HG03139 (cell line): ENCODE results near the gene UBL3.

Experiments used
- ATAC-seq: cut with Tn5 transposase; IDR thresholded peaks from one replicate; pipeline ENCODE4 v1.9.1; 2021; ENCODE audit not compliant: unreplicated experiment

UBL3 gene

DNA sequence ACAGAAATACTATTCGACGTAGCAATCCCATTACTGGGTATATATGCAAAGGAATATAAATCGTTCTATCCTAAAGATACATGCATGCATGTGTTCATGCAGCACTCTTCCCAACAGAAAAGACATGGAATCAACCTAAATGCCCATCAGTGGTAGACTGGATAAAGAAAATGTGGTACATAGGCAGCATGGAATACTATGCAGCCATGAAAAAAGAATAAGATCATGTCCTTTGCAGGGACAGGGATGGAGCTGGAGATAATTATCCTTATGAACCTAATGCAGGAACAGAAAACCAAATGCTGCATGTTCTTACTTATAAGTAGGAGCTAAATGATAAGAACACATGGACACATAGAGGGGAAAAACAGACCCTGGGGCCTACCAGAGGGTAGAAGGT is 89.3 kb downstream of the UBL3 start:
- ATAC-seq: no peak

- no peak for ATAC-seq
Observed at GRCh38 chr13:29760544-29760943, 89.9 kb downstream of the UBL3 start.

GRCh38 chr13:29758531-29759114 is 91.8 kb downstream of the UBL3 start:
- ATAC-seq: peak; percentile 74

- no peak for ATAC-seq
Observed at GRCh38 chr13:29756506-29756905, 93.9 kb downstream of the UBL3 start.

GRCh38 chr13:29754473-29754806 is 96.0 kb downstream of the UBL3 start:
- no peak for ATAC-seq

GRCh38 chr13:29753618-29754472 is 96.6 kb downstream of the UBL3 start:
- no peak for ATAC-seq

DNA sequence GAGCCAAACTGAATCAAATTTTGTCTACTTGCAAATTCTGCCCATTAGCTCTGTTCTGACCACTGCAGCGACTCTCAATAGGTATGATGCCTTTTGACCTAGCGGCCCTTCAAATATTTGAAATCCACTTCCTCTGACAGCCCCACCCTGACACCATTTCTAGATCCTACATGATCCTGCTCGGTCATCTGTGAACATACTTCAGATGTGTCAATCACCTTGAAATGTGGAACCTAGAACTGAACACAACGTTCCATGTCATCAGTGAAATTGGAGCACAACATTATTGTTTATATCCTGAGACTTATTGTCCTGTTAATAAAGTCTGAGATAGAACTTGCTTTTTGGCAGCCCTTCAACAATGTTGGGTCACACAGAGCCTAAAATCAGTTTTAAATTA is 98.2 kb downstream of the UBL3 start:
- no peak for ATAC-seq

- no peak for ATAC-seq
Observed at GRCh38 chr13:29750183-29750530, 100.3 kb downstream of the UBL3 start.

GRCh38 chr13:29749401-29750182 is 100.8 kb downstream of the UBL3 start:
- ATAC-seq: no peak

DNA sequence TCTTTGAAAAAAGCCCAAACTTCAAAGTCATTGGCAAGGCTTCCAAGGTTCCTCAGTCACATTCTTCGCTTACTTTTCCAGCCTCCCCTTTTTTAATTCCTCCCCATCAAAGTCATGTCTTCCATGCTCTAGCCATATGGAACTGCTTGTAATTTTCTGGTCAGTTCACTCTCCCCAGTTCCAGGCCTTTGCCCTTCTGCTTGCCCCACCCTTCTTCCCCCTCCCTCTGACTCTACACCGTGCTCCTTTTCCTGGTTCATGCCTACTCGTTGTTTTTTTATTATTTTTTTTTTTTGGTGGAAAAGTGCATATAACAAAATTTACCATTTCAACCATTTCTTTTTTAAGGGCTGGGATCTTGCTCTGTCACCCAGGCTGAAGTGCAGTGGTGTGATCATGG is 102.3 kb downstream of the UBL3 start:
- ATAC-seq: no peak

- ATAC-seq: no peak
Observed at GRCh38 chr13:29746148-29746677, 104.2 kb downstream of the UBL3 start.

DNA sequence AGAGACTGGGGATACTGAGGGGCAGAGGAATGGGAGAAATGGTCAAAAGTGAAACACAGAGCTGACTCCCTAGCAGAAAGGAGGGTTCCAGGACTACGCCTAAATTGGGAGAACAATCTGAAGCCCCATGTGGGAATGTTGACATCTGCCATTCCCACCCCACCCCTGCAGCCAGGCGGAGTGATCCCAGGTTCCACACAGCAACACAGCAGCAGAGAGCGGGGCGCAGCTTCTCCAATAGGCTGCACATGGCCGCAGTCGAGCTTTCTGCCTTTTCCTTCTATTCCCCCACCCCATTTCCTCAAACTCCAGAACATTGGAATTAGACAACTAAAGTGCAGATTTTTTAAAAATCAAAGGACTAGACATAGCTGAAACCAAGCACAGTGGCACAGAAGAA is 104.7 kb downstream of the UBL3 start:
- ATAC-seq: no peak

GRCh38 chr13:29743201-29743786 is 107.1 kb downstream of the UBL3 start:
- no peak for ATAC-seq

DNA sequence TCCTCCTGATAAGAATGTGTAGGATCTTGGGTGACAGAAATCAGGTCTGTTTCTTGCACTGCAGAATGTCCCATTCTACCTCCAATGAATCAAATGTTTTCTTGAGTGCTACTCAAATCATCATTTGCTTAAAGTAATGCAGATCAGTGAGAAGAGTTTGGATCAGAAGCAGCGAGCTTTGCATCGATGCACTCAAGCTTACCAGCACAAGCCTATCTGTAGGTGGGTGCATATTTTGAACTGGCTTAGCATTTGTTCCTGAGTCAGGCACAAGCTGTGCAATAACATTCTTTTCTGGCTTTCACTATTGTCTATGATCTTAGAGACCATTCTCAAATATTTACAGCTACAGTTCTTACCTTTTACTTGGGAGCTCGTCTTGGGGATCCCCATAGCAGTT is 109.5 kb downstream of the UBL3 start:
- ATAC-seq: no peak

GRCh38 chr13:29737061-29737460 is 113.4 kb downstream of the UBL3 start:
- ATAC-seq: no peak

GRCh38 chr13:29733147-29733611 is 117.2 kb downstream of the UBL3 start:
- no peak for ATAC-seq

DNA sequence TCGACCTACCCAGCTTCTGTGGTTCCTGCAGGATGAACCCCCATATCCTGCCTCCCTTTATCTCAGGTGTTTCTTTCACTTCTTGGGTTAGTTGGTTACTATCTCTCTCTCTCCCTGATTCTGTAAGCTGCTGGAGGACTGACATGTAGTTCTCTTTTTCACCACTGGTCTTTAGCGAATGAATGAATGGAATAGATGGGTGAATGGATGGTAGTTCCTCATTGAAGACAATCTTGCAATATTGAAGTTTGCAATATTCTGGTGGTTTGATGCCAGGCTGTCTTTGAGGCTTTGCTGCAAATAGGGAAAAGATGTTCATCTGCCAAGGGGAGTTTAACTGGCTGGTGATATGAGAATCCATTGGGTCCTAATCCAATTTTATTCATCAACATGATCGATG is 120.2 kb downstream of the UBL3 start:
- ATAC-seq: no peak

DNA sequence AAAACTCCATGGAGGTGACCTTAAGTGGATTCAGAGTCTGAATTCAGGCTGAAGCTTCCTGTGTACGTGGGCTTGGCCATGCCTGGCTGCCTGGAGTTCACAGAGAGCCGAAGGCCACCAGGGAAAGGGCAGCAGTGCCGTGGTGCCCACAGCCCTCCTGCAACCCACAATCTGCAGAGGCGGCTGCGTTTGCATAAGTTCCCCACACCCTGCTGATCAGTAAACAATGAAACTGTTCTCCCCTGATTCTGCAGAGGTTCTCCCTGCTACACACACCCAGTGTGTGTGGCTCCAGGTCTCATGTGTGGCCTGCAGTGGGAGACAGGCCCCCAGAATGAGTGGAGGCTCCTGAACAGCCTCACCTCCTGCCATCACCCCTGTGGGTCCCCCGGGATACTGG is 128.0 kb downstream of the UBL3 start:
- ATAC-seq: no peak

DNA sequence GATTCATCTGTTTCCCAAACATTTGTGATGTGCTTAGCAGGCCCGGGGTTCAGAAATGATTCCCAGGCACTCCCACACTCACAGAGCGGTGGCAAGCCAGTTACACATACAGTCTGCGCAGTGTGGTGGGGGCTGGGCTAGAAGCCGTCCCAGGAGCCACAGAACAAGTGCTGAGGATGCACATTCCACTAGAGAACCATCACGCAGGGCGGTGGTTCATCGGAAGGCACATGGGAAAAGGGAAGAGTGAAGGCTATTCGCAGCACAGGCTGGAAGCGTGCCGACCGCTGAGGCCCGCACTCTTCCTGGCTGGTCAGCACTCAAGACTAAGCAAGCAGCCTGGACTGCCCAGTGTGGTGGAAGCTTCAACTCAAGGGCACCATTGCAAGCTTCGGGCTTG is 128.7 kb downstream of the UBL3 start:
- no peak for ATAC-seq

GRCh38 chr13:29718694-29719093 is 131.7 kb downstream of the UBL3 start:
- ATAC-seq: no peak

DNA sequence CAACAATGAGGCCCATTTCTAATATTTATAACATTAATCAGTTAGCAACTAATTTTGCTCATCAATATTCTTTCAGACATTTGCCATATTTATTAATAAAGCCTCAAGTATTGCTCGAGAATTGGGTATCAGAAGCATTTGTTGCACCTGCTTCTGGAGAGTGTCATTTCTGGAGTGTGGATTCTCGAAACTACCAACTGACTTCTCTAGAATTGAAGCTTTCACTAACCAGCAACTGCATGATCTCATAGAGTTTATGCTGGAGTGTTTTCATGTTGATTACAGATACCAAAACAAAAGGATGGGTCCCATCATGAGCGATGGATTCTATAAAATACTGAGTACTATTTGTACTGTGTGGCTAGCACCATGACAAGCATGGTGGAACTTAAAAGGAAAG is 133.9 kb downstream of the UBL3 start:
- ATAC-seq: no peak
